Measurements from ENCODE around the gene PTPRU.
"Not testable (repeated sequence)": the region's sequence is repeated elsewhere in the genome, so short reads cannot be mapped to it uniquely, and the experiment has no call there.

The PTPRU gene

GRCh38 chr1:29218223-29218622 is 18.1 kb upstream of the PTPRU start:
- intact Hi-C loops (cut with DNase I) = no loop called here

DNA sequence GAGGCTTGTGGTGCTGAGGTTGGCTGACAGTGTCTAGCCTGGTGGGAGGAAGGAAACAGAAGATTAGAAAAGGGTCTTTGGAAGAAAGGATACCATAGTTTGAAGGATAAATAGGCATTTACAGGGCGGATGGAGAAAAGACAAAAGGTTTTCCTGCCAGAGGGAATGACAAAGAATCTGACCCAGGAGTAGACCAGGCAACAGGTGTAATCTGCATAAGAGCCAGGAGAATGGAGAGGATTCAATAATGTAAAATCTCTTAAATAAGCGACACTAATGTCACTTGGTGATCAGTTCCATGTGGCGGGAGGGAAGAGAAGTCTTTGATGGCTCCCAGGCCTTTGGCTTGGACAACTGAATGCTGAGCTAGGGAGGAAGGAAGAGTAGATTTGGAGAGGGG is 15.0 kb upstream of the PTPRU start:
- no peak for DNase-seq
- intact Hi-C loops (cut with DNase I) = no loop called here

More at GRCh38 chr1:29218223-29218622, 18.1 kb upstream of the PTPRU start:
- DNase-seq = no peak

- DNase-seq; intact Hi-C loops (cut with DNase I): not testable (repeated sequence)
Observed at GRCh38 chr1:29222260-29222659, 14.1 kb upstream of the PTPRU start.

DNA sequence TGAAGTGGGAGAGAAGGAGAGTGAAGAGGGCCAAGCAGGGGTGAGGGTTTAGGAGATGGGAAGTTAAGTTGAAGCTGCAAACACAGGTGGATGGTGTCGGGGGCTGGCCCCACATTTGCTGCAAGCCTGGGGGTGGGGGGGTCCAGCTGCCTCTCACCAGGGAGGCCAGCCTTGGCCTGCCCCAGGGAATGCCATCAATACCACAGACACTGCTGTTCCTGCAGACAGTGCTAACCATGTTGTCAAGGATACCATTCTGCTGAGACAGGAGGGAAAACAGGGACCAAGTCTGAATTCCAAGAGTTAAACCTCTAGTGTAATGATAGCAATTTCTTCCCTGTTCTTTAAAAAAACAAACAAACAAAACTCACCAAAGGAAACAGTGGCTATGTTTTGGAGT is 13.6 kb upstream of the PTPRU start:
- DNase-seq = no peak
- intact Hi-C loops (cut with DNase I) = no loop called here

GRCh38 chr1:29223521-29223920 is 12.8 kb upstream of the PTPRU start:
- DNase-seq = no peak
- intact Hi-C loops (cut with DNase I) = no loop called here

DNA sequence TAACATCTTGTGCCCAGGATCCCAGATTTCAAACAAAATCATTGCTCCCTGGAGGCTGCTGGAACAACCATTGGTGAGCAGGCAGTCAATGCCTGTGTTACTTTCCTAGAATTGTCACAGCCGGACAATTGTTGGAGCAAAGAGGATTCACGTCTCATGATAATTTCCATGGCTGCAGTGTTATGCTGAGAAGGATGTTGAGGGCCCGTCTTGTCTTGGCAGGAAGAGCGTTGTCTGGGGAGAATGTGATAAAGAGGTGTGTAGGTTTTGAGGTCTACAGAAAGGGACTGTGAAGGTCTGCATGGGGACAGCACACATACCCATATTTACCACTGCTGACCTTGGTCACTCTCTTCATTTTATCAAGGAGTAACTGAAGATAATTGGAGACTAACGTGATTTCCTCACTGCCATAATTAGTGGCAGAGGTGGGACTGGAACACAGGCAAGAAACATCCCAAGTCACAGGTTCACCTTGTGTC is 11.9 kb upstream of the PTPRU start:
- DNase-seq = no peak
- intact Hi-C loops (cut with DNase I) = no loop called here

GRCh38 chr1:29225361-29225760 is 11.0 kb upstream of the PTPRU start:
- DNase-seq = no peak
- intact Hi-C loops (cut with DNase I) = no loop called here

GRCh38 chr1:29227511-29227910 is 8.8 kb upstream of the PTPRU start:
- DNase-seq = peak in 1 of 10 donors; percentile 9
- intact Hi-C loops (cut with DNase I) = no loop called here

DNA sequence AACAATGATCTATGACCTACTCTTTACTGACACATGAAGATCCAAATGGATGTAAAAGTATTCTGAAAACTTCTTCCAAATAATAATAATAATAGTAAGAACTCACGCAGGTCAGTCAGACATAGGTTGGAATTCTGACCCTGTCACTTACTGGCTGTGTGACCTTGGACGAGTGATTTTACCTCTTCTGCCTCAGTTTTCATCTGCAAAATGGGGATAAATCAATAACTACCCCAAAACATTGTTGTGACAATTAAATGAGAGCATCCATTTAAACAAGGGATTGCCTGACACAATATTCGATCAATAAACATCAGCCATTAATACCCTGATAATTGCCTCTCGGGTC is 6.1 kb upstream of the PTPRU start:
- intact Hi-C loops (cut with DNase I) = loop anchor here (10.0 kb wide), 1 partner anchor 1545 kb away; no protein-coding TSS in a partner anchor
- DNase-seq = no peak

DNA sequence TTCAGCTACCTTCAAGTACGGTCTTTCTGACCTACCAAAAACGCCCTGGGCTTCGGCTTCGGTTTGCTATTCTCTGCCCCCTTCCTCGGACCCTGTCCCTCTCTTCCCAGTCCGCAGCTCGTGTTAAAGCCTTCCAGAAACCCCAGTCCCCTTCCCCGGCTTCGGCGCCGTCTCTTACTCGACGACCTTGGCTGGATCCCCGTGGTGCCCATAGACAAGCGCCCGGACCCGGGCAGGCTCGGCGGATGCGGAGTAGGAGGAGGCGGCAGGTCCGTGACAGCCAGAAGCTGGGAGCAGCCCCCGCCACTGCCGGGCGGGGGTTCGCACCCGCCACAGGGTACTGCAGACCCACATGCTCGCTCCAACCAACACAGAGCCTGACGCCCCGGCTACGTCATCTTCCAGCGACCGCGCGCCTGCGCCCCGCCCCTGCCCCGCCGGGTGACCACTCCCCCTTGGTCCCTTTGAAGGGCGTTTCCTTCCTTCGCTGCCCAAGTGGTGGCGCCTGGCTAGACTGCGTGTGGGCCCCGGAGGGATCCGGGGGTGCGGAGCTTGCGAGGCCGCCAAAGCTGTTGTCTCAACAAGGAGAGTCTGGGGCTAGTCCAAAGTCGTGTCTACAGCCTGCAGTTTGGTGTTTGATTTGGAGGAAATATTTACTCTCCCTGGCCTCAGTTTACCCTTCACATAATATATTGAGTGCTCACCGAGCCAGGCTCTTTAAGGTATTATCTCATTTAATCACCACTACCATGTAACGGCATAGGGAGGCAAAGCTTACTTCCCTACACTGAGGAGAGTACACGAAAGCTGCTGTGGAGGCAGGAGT is 5.6 kb upstream of the PTPRU start, which contains the start of gene MECR:
Gene MECR (minus strand): TSS at position 382 of the 826 bp plus-strand sequence. CDS start 28 bp downstream, at position 354.
- peak; percentile 92 to 99 (median 96) for DNase-seq
- intact Hi-C loops (cut with DNase I) = loop anchor here (10.0 kb wide), 1 partner anchor 1544 kb away; no protein-coding TSS in a partner anchor

DNA sequence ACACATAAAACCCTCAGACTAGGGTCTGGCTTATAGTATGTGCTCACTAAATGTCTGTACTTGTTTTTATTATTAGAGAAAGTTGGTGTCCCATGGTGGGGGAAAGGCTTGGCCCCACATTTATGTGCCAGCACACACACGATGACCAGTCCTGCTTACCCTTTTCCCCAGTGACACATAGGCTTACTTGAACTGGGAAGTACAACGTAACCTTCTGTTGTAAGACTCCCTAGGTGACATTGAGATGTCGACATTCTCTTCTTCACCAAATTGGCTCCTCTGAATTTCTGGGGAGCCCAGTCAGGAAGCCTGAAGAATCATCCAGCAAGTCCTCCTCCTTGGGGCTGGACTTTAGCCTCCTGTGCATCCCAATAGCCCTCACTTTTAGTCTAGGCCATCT is 3.9 kb upstream of the PTPRU start:
- intact Hi-C loops (cut with DNase I) = loop anchor here (10.0 kb wide), 1 partner anchor 1542 kb away; no protein-coding TSS in a partner anchor
- DNase-seq = no peak

DNA sequence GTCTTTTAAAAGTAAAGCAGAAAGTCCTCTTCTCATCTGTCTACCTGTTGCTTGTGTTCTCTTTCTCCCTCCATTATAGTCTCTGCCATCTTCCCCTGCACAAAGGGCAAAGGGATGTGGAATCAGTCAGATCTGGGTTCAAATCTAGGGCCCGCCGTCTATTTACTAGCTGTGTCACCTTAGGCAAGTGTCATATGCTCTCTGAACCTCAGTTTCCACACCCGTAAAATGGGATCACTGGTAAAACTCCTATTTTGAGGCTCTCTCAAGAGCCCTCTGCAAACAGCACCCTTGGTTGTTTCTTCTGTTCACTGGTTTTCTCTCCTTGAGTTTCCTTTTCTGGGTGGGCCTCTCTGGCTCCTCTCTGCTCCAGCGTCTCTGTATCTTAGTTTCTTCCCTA is 2.6 kb upstream of the PTPRU start:
- DNase-seq = no peak
- intact Hi-C loops (cut with DNase I) = loop anchor here (10.0 kb wide), 1 partner anchor 1541 kb away; no protein-coding TSS in a partner anchor

GRCh38 chr1:29234471-29234870 is 1.9 kb upstream of the PTPRU start:
- peak in 1 of 10 donors; percentile 49 for DNase-seq
- intact Hi-C loops (cut with DNase I) = loop anchor here (10.0 kb wide), 1 partner anchor 1540 kb away; no protein-coding TSS in a partner anchor

DNA sequence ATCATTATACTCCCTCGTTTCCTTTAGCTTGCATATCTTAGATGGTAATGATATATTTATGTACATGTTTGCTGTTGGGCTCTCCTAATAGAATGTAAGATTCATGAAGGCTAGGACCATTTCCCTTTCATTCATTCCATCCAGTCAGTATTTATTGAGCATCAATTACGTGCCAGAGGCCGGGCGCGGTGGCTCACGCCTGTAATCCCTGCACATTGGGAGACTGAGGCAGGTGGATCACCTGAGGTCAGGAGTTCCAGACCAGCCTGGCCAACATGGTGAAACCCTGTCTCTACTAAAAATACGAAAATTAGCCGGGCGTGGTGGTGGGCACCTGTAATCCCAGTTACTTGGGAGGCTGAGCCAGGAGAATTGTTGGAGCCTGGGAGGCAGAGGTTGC is 1.4 kb upstream of the PTPRU start:
- intact Hi-C loops (cut with DNase I) = loop anchor here (5.0 to 10.0 kb wide), 3 partner anchors 852 to 1540 kb away; no protein-coding TSS in a partner anchor
- DNase-seq = not testable (repeated sequence)

DNA sequence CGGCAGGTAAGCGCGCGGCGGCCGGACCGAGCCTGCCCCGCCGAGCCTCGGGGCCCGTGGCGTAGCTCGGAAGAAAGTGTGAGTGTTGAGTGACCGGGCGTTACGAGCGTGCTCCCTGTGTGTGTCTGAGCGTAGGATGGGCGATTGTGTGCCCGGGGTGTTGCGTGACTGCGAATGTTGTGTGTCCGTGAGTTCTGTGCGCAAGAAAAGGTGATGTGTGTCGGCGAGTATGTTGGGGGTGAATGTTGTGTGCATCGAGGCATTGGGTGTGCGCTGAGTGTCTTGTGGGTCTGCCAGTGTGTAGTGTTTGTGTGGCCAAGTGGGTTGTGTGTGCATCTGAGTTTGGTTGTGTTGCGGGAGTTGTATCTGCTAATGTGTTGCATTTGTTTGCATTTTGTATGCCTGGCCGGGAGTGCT is 398 bp downstream of the PTPRU start:
- intact Hi-C loops (cut with DNase I) = loop anchor here (2.0 to 10.0 kb wide), 4 partner anchors 851 to 1538 kb away; no protein-coding TSS in a partner anchor
- no peak for DNase-seq

GRCh38 chr1:29237129-29237821 is 953 bp downstream of the PTPRU start:
- peak in 3 of 10 donors; percentile 23 to 88 (median 81) for DNase-seq

GRCh38 chr1:29237852-29238619 is 1.7 kb downstream of the PTPRU start:
- intact Hi-C loops (cut with DNase I) = loop anchor here (2.0 to 10.0 kb wide), 5 partner anchors 849 to 1537 kb away; no protein-coding TSS in a partner anchor
- peak in 3 of 10 donors; percentile 31 to 87 (median 79) for DNase-seq

More at GRCh38 chr1:29237129-29237821, 953 bp downstream of the PTPRU start:
- intact Hi-C loops (cut with DNase I) = loop anchor here (2.0 to 10.0 kb wide), 4 partner anchors 850 to 1538 kb away; no protein-coding TSS in a partner anchor

DNA sequence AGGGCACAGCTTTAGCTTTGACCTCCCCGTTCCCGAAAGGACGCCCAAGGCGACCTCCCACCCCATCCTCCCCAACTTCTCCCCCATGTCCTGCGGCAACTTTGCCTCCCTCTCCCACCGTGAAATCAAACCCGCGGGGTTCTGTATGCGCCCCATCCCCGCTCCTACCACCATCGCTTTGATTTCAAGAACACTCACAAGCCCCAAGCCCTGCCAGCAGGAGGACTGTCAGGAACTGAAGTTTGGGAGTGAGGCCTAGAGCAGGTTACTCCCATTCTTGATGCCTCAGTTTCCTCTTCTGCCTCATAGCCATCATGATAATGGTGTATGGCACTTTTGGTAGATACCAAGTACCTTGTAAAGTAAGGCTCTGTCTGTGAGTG is 2.3 kb downstream of the PTPRU start:
- peak in 1 of 10 donors; percentile 64 for DNase-seq

DNA sequence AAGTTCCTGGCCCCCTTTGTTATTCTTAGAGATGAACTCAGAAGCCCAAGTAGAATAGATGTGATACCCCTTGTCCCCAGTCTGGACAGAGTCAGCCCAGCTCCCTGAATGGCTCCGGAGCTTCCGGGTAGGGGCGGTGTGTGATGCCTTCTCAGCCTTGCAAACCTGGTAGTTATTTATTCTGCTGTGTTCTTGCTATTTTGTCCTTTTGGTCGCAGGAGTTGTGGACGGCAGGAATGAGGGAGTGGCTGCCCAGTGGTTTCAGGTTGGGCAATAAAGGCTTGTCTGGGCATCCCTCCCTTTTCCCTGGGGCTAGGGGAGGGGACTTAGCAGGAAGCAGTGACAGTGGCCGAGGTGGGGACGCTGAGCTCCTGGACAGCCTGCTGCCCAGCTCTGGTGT is 2.8 kb downstream of the PTPRU start:
- no peak for DNase-seq
- intact Hi-C loops (cut with DNase I) = loop anchor here (2.0 to 10.0 kb wide), 4 partner anchors 848 to 1536 kb away; no protein-coding TSS in a partner anchor

More for the DNA sequence above, 2.3 kb downstream of the PTPRU start:
- intact Hi-C loops (cut with DNase I) = loop anchor here (2.0 to 10.0 kb wide), 4 partner anchors 849 to 1536 kb away; no protein-coding TSS in a partner anchor

DNA sequence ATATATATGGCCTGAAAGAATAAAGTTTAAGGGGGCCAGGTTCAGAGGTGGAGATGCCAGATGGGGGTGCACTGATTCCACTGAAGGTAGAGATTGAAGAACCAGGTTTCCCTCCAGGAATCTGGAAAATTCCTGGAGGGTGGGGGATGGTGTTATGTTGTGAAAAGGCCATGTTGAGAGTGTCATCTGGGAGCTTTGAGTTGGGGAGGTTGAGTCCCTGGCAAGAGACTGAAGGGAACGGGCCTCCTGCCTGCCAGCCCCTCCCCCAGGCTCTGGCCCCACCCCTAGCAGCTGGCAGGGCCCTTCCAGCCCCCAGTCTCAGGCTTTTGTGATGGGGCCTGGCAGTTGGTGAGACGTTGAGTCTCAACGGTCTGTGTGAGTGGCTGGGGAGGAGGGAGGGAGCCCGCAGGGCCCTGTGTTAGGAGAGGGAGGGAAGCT is 4.1 kb downstream of the PTPRU start:
- no peak for DNase-seq
- intact Hi-C loops (cut with DNase I) = loop anchor here (10.0 kb wide), 1 partner anchor 464 kb away; no protein-coding TSS in a partner anchor
